Bone marrow (tissue), 2 donors: ENCODE measurements around the gene TEX22.

ENCODE experiments used
- DNase-seq, 2 donors: peaks; one replicate each; lab custom pipeline; 2025; lab: John Stamatoyannopoulos, UW

The TEX22 gene

GRCh38 chr14:105400016-105400415 is 1.7 kb downstream of the TEX22 start:
- DNase-seq: no peak

GRCh38 chr14:105401699-105402098 is 3.4 kb downstream of the TEX22 start:
- DNase-seq: no peak

GRCh38 chr14:105408592-105408991 is 10.3 kb downstream of the TEX22 start:
- no peak for DNase-seq

GRCh38 chr14:105409364-105409763 is 11.0 kb downstream of the TEX22 start:
- DNase-seq: no peak

GRCh38 chr14:105410642-105411016 is 12.3 kb downstream of the TEX22 start:
- DNase-seq: no peak

- DNase-seq: no peak
Observed at GRCh38 chr14:105411017-105411941, 12.9 kb downstream of the TEX22 start.

GRCh38 chr14:105411985-105412770 is 13.8 kb downstream of the TEX22 start:
- no peak for DNase-seq

GRCh38 chr14:105412771-105413543 is 14.6 kb downstream of the TEX22 start:
- DNase-seq: no peak

GRCh38 chr14:105413544-105413886 is 15.2 kb downstream of the TEX22 start:
- no peak for DNase-seq

GRCh38 chr14:105414456-105415371 is 16.4 kb downstream of the TEX22 start:
- peak in 1 of 2 donors; percentile 37 for DNase-seq

- no peak for DNase-seq
Observed at GRCh38 chr14:105415481-105416428, 17.4 kb downstream of the TEX22 start.

- DNase-seq: no peak
Observed at GRCh38 chr14:105416671-105417070, 18.3 kb downstream of the TEX22 start.

- DNase-seq: no peak
Observed at GRCh38 chr14:105417690-105418121, 19.4 kb downstream of the TEX22 start.

- DNase-seq: no peak
Observed at GRCh38 chr14:105418269-105419194, 20.2 kb downstream of the TEX22 start.

GRCh38 chr14:105419195-105420091 is 21.1 kb downstream of the TEX22 start, which contains the start of gene MTA1:
Gene MTA1, plus strand, starts transcription at chr14:105419827. Its CDS starts 209 bp downstream, at chr14:105420036.
- DNase-seq: no peak

GRCh38 chr14:105420101-105420973 is 22.0 kb downstream of the TEX22 start:
- no peak for DNase-seq
